Mesendoderm (in vitro differentiated cells): Measurements from ENCODE around the gene LRGUK.

Experiments used
- DNase-seq: peaks from one replicate; pipeline ENCODE4 v3.0.0; 2013
- H2AK5ac ChIP-seq: 2 replicates; pipeline ENCODE4 v1.6.1; 2013; ENCODE audit warnings: low read length, inconsistent platforms
- H2BK120ac ChIP-seq: 2 replicates; pipeline ENCODE4 v1.6.1; 2013; ENCODE audit warnings: low read depth, mild to moderate bottlenecking, low read length, moderate library complexity, mixed read lengths
- H2BK15ac ChIP-seq: replicated peaks from 2 replicates; pipeline ENCODE4 v1.6.1; 2013; ENCODE audit warnings: low read depth, mild to moderate bottlenecking, moderate library complexity
- H2BK5ac ChIP-seq: 2 replicates; pipeline ENCODE4 v1.6.1; 2013; ENCODE audit warnings: low read length, inconsistent platforms
- H3K18ac ChIP-seq: 2 replicates; pipeline ENCODE4 v1.6.1; 2013; ENCODE audit warnings: mild to moderate bottlenecking, low read length, mixed read lengths
- H3K23ac ChIP-seq: one replicate; pipeline ENCODE4 v1.6.1; 2013; ENCODE audit warnings: low read length
- H3K27ac ChIP-seq: 2 replicates; pipeline ENCODE4 v1.5.1; 2013; ENCODE audit warnings: low read depth, mild to moderate bottlenecking, inconsistent platforms, low read length, moderate library complexity
- H3K27me3 ChIP-seq: 2 replicates; pipeline ENCODE4 v1.6.1; 2013; ENCODE audit warnings: low read length, control low read depth, mild to moderate bottlenecking, inconsistent platforms; ENCODE audit not compliant: insufficient read depth, poor library complexity
- H3K36me3 ChIP-seq: 2 replicates; pipeline ENCODE4 v1.6.1; 2013; ENCODE audit warnings: low read length, inconsistent platforms; ENCODE audit not compliant: control insufficient read depth, insufficient read depth
- H3K4ac ChIP-seq: one replicate; pipeline ENCODE4 v1.6.1; 2013; ENCODE audit warnings: low read depth, mild to moderate bottlenecking, low read length, moderate library complexity
- H3K4me1 ChIP-seq: 2 replicates; pipeline ENCODE4 v1.6.1; 2013; ENCODE audit warnings: low read depth, low read length, inconsistent platforms; ENCODE audit not compliant: control insufficient read depth
- H3K4me2 ChIP-seq: 2 replicates; pipeline ENCODE4 v1.6.1; 2013; ENCODE audit warnings: low read length
- H3K4me3 ChIP-seq: 2 replicates; pipeline ENCODE4 v1.5.1; 2013; ENCODE audit warnings: mild to moderate bottlenecking, low read length
- H3K56ac ChIP-seq: one replicate; pipeline ENCODE4 v1.6.1; 2013; ENCODE audit warnings: low read length
- H3K79me1 ChIP-seq: 2 replicates; pipeline ENCODE4 v1.6.1; 2013; ENCODE audit warnings: low read length, inconsistent platforms
- H3K79me2 ChIP-seq: 2 replicates; pipeline ENCODE4 v1.6.1; 2013; ENCODE audit warnings: mild to moderate bottlenecking, low read length; ENCODE audit not compliant: control insufficient read depth, insufficient read depth
- H3K9ac ChIP-seq: 2 replicates; pipeline ENCODE4 v1.6.1; 2013; ENCODE audit warnings: low read length, inconsistent platforms
- H4K5ac ChIP-seq: one replicate; pipeline ENCODE4 v1.6.1; 2013; ENCODE audit warnings: low read length
- H4K8ac ChIP-seq: one replicate; pipeline ENCODE4 v1.6.1; 2013; ENCODE audit warnings: low read depth, mild to moderate bottlenecking, control low read depth, low read length, moderate library complexity
- WGBS: extraction: QIAGEN DNeasy Blood & Tissue Kit; methylation state at CpG from one replicate; pipeline ENCODE4 v1.1.7; 2013; ENCODE audit warnings: low lambda C conversion rate, missing lambda C conversion rate; ENCODE audit not compliant: insufficient coverage; ENCODE audit errors: extremely low coverage; 5-methylcytosine and 5-hydroxymethylcytosine counted together

LRGUK gene

GRCh38 chr7:134312717-134313116 is 185.6 kb downstream of the LRGUK start:
- H3K27ac ChIP-seq: no peak overlapping the region
- H3K23ac ChIP-seq: no peak overlapping the region
- no peak overlapping the region for H3K4ac ChIP-seq
- no peak for DNase-seq
- no peak overlapping the region for H3K56ac ChIP-seq
- H3K4me2 ChIP-seq: no peak overlapping the region
- WGBS: no CpG with 5 or more reads among the region's 6 CpGs
- no peaks in the 10 kb centered on the region for H3K36me3 ChIP-seq
- H3K79me1 ChIP-seq: peaks cover 5% of the 10 kb centered on the region
- H2BK5ac ChIP-seq: no peak overlapping the region
- no peak overlapping the region for H3K18ac ChIP-seq
- no peak overlapping the region for H2AK5ac ChIP-seq
- H3K4me1 ChIP-seq: peaks cover 5% of the 10 kb centered on the region
- no peaks in the 10 kb centered on the region for H3K27me3 ChIP-seq
- H3K4me3 ChIP-seq: no peak overlapping the region
- H4K8ac ChIP-seq: no peak overlapping the region
- no peak overlapping the region for H2BK15ac ChIP-seq
- no peak overlapping the region for H3K9ac ChIP-seq
- H2BK120ac ChIP-seq: no peak overlapping the region
- H4K5ac ChIP-seq: no peak overlapping the region
- H3K79me2 ChIP-seq: peaks cover 2% of the 10 kb centered on the region

- Histone ChIP-seq H3K36me3 (no peaks in the 10 kb centered on the region), H3K23ac (no peak overlapping the region), H3K79me1 (peaks cover 5% of the 10 kb centered on the region), H4K5ac (no peak overlapping the region), H3K79me2 (peaks cover 2% of the 10 kb centered on the region), H3K4me2 (no peak overlapping the region), H3K4me3 (no peak overlapping the region), H2BK5ac (no peak overlapping the region), H2AK5ac (no peak overlapping the region), H3K27me3 (no peaks in the 10 kb centered on the region), H3K18ac (no peak overlapping the region), H3K27ac (no peak overlapping the region), H4K8ac (no peak overlapping the region), H3K4me1 (peaks cover 5% of the 10 kb centered on the region), H2BK120ac (no peak overlapping the region), H2BK15ac (no peak overlapping the region), H3K56ac (no peak overlapping the region), H3K9ac (no peak overlapping the region), H3K4ac (no peak overlapping the region)
- WGBS: no CpG with 5 or more reads among the region's 1 CpG
- DNase-seq: no peak
These were observed 186.4 kb downstream of the LRGUK start for GRCh38 chr7:134313543-134313942.
